HEK293T (cell line): ENCODE results near the gene SH3D21.

Experiments
- CTCF ChIA-PET: fragments of 350-600 bp; formaldehyde crosslinking; extraction: SDS; loops from one replicate; lab custom pipeline; 2021; ENCODE audit warnings: antibody characterized with exemption, inconsistent platforms; lab: Yijun Ruan, JAX
- POLR2A ChIA-PET: fragments of 350-600 bp; formaldehyde crosslinking; extraction: SDS; loops from one replicate; lab custom pipeline; 2020; ENCODE audit warnings: antibody characterized with exemption, inconsistent platforms; lab: Yijun Ruan, JAX
- DNase-seq: peaks from one replicate; pipeline ENCODE4 v3.0.0; 2012; ENCODE audit warnings: mixed read lengths; ENCODE audit errors: extremely low spot score
- ARNT ChIP-seq: fragments of 450-650 bp; IDR thresholded peaks from 2 replicates; pipeline ENCODE4 v1.6.1; 2017; ENCODE audit warnings: mild to moderate bottlenecking
- BHLHE40 ChIP-seq: fragments of 450-650 bp; IDR thresholded peaks from 2 replicates; pipeline ENCODE4 v1.6.1; 2016; ENCODE audit warnings: mild to moderate bottlenecking, moderate library complexity, borderline replicate concordance
- CTBP1 ChIP-seq: fragments of 450-650 bp; IDR thresholded peaks from 2 replicates; pipeline ENCODE4 v1.6.1; 2016; ENCODE audit warnings: borderline replicate concordance
- ELF4 ChIP-seq: fragments of 450-650 bp; IDR thresholded peaks from 2 replicates; pipeline ENCODE4 v1.6.1; 2017; ENCODE audit warnings: antibody characterized with exemption
- FOXA1 ChIP-seq: fragments of 450-650 bp; IDR thresholded peaks from 2 replicates; pipeline ENCODE4 v1.6.1; 2016; ENCODE audit warnings: mild to moderate bottlenecking
- FOXK2 ChIP-seq: fragments of 450-650 bp; IDR thresholded peaks from 2 replicates; pipeline ENCODE4 v1.6.1; 2016; ENCODE audit warnings: mild to moderate bottlenecking
- FOXM1 ChIP-seq: fragments of 450-650 bp; IDR thresholded peaks from 2 replicates; pipeline ENCODE4 v1.6.1; 2017; ENCODE audit warnings: mild to moderate bottlenecking, borderline replicate concordance
- HDGF ChIP-seq: fragments of 450-650 bp; IDR thresholded peaks from 2 replicates; pipeline ENCODE4 v1.6.1; 2017; ENCODE audit warnings: antibody characterized with exemption, borderline replicate concordance
- L3MBTL2 ChIP-seq: fragments of 450-650 bp; conservative IDR thresholded peaks from 2 replicates; pipeline ENCODE4 v1.6.1; 2016; ENCODE audit warnings: mild to moderate bottlenecking
- LEF1 ChIP-seq: fragments of 450-650 bp; IDR thresholded peaks from 2 replicates; pipeline ENCODE4 v1.6.1; 2017; ENCODE audit warnings: mild to moderate bottlenecking, borderline replicate concordance
- NFRKB ChIP-seq: fragments of 450-650 bp; IDR thresholded peaks from 2 replicates; pipeline ENCODE4 v1.6.1; 2016; ENCODE audit warnings: mild to moderate bottlenecking, moderate library complexity
- PKNOX1 ChIP-seq: fragments of 450-650 bp; IDR thresholded peaks from 2 replicates; pipeline ENCODE4 v1.6.1; 2016
- SP1 ChIP-seq: fragments of 450-650 bp; IDR thresholded peaks from 2 replicates; pipeline ENCODE4 v1.6.1; 2017
- SUZ12 ChIP-seq: fragments of 450-650 bp; IDR thresholded peaks from 2 replicates; pipeline ENCODE4 v1.6.1; 2016; ENCODE audit warnings: mild to moderate bottlenecking
- TARDBP ChIP-seq: fragments of 450-650 bp; IDR thresholded peaks from 2 replicates; pipeline ENCODE4 v1.6.1; 2016
- ZNF384 ChIP-seq: fragments of 450-650 bp; IDR thresholded peaks from 2 replicates; pipeline ENCODE4 v1.6.1; 2016

Gene SH3D21

DNA sequence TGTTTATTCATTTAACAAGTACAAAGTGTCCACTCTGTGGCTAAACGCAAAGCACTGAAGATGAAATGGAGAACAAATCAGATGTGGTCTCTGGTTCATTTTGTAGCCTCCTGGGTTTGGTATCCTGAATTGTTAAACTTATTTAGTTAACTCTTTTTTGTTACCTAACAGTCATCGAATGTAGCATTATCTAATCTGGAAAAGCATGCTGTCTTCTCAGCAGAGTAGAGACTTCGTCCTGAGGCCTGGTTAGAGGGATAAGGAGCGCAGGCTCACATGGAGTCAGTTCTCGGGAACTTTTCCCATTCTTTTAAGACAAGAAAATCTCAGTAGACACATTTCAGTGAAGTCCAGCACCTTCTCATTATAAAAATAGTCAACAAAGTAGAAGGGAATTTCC is 33.1 kb upstream of the SH3D21 start:
- POLR2A ChIA-PET: no interaction called here
- CTCF ChIA-PET: interaction anchor here (1.4 kb wide), 1 partner anchor 13 kb away, joined by 3 read pairs; no protein-coding TSS in a partner anchor
- no peak for TF ChIP-seq ELF4
- no peak for DNase-seq

DNA sequence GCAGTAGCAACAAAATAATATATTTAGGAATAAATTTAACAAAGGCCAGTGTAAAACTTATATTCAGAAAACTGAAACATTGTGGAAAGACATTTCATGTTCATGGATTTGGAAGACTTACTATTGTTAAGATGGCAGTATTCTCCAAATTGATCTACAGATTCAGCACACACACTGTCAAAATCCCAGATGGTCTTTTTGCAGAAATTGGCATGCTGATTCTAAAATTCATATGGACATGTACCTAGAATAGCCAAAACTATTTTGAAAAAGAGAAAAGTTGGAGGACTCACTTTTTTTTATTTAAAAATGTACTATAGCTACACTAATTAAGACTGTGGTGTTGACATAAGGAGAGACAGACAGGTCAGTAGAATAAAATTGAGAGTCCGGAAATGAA is 32.0 kb upstream of the SH3D21 start:
- DNase-seq: no peak
- POLR2A ChIA-PET: no interaction called here
- TF ChIP-seq SP1 (no peak), FOXM1 (no peak), ELF4 (no peak), BHLHE40 (no peak), CTBP1 (no peak), ARNT (no peak), HDGF (no peak), ZNF384 (no peak), L3MBTL2 (no peak), FOXK2 (no peak), PKNOX1 (no peak), LEF1 (no peak), NFRKB (no peak), SUZ12 (no peak), FOXA1 (no peak), TARDBP (no peak)
- CTCF ChIA-PET: interaction anchor here (1.4 kb wide), 1 partner anchor 11 kb away, joined by 3 read pairs; no protein-coding TSS in a partner anchor

GRCh38 chr1:36276688-36277087 is 29.5 kb upstream of the SH3D21 start:
- DNase-seq: no peak
- ChIA-PET CTCF (no interaction called here), POLR2A (no interaction called here)
- no peak for TF ChIP-seq ELF4
- no peak for TF ChIP-seq SUZ12
- TF ChIP-seq LEF1: no peak
- TF ChIP-seq SP1: no peak
- no peak for TF ChIP-seq FOXA1
- TF ChIP-seq BHLHE40: no peak
- no peak for TF ChIP-seq FOXK2
- TF ChIP-seq CTBP1: no peak
- TF ChIP-seq NFRKB: no peak
- no peak for TF ChIP-seq TARDBP
- no peak for TF ChIP-seq HDGF
- TF ChIP-seq PKNOX1: no peak
- TF ChIP-seq ZNF384: no peak
- no peak for TF ChIP-seq FOXM1
- no peak for TF ChIP-seq L3MBTL2

DNA sequence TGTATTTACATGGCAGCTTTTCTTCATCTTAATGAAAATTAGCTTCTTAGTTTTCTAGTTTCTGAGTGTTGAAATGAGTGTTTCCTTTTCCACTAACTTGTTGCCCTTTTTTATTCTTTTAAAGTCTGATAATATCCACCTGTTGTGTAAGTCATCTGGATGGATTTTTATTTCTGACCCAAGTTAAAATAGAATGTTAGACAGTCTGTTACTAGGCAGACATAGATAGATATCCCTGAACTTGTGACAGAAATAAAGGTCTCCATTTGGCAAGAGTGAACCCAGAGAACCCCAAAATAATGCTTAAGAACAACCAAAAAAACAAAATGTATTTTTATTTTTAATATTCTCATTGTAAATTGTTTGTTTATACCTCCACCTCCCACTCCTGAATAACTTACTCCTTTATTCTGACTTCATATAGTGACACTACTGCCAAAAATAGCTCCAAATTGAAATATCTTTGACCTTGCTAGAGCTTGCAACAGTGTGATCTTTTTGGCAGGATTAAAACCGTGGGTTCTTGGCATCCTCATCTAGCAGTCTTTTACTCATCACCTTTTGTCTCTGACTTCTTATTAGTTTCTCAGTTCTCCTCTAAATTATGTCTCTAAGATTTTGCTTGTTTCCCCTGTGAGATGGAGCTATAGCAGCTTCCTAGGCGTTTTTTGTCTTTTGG is 26.9 kb upstream of the SH3D21 start:
- ChIA-PET POLR2A (interaction anchor here (1.0 to 1.5 kb wide), 3 partner anchors 10 to 125 kb away, joined by 3 to 4 read pairs (median 3); partner anchors contain the start of gene THRAP3), CTCF (interaction anchor here (3.0 kb wide), 1 partner anchor 130 kb away, joined by 9 read pairs; the partner anchor contains the start of gene TRAPPC3)
- TF ChIP-seq HDGF: no peak
- no peak for TF ChIP-seq FOXA1
- no peak for TF ChIP-seq CTBP1
- TF ChIP-seq LEF1: no peak
- no peak for TF ChIP-seq TARDBP
- no peak for TF ChIP-seq SUZ12
- no peak for TF ChIP-seq SP1
- TF ChIP-seq L3MBTL2: no peak
- TF ChIP-seq PKNOX1: no peak
- TF ChIP-seq ARNT: no peak
- TF ChIP-seq BHLHE40: no peak
- no peak for DNase-seq

- no peak for DNase-seq
- ChIA-PET CTCF (interaction anchor here (0.6 to 3.0 kb wide), 2 partner anchors 14 to 130 kb away, joined by 4 to 9 read pairs; partner anchors contain the start of gene TRAPPC3), POLR2A (interaction anchor here (1.5 kb wide), 1 partner anchor 125 kb away, joined by 4 read pairs; no protein-coding TSS in a partner anchor)
- no peak for TF ChIP-seq FOXM1
These were observed 26.3 kb upstream of the SH3D21 start for GRCh38 chr1:36279789-36280296.

GRCh38 chr1:36284061-36284460 is 22.1 kb upstream of the SH3D21 start:
- TF ChIP-seq HDGF (no peak), FOXA1 (no peak), LEF1 (no peak), BHLHE40 (no peak), NFRKB (no peak), ZNF384 (no peak), ARNT (no peak), L3MBTL2 (no peak), FOXM1 (no peak), SP1 (no peak), FOXK2 (no peak), ELF4 (no peak), SUZ12 (no peak), CTBP1 (no peak), PKNOX1 (no peak), TARDBP (no peak)

More at GRCh38 chr1:36284061-36284460, 22.1 kb upstream of the SH3D21 start:
- CTCF ChIA-PET: interaction anchor here (1.6 kb wide), 1 partner anchor 96 kb away, joined by 4 read pairs; no protein-coding TSS in a partner anchor
- POLR2A ChIA-PET: no interaction called here
- DNase-seq: no peak
